ENCODE results near the gene P4HB.
A peak's percentile ranks its signal among the peaks of the same experiment; 100 is the strongest.

Gene P4HB

GRCh38 chr17:81889602-81890001 lies 29.3 kb upstream of the P4HB start:
- Histone ChIP-seq H3K9ac (ENCODE audit: low read length) (no peak overlapping the region), H3K36me3 (ENCODE audit: control insufficient read depth, insufficient read depth, low read length) (peaks cover 13% of the 10 kb centered on the region), H3K4me1 (ENCODE audit: control insufficient read depth, insufficient read depth, low read length) (peaks cover 10% of the 10 kb centered on the region), H3K4me3 (ENCODE audit: low read length) (no peak overlapping the region), H3K9me3 (ENCODE audit: control insufficient read depth, low read length) (no peaks in the 10 kb centered on the region), H3K27me3 (ENCODE audit: control insufficient read depth, insufficient read depth, low read length) (no peaks in the 10 kb centered on the region)

- Histone ChIP-seq H3K4me3 (ENCODE audit: low read length) (no peak overlapping the region), H3K9me3 (ENCODE audit: control insufficient read depth, low read length) (no peaks in the 10 kb centered on the region), H3K27me3 (ENCODE audit: control insufficient read depth, insufficient read depth, low read length) (no peaks in the 10 kb centered on the region), H3K4me1 (ENCODE audit: control insufficient read depth, insufficient read depth, low read length) (peaks cover 10% of the 10 kb centered on the region), H3K9ac (ENCODE audit: low read length) (no peak overlapping the region), H3K36me3 (ENCODE audit: control insufficient read depth, insufficient read depth, low read length) (peaks cover 13% of the 10 kb centered on the region)
These were observed 28.8 kb upstream of the P4HB start for GRCh38 chr17:81888988-81889595.

GRCh38 chr17:81888105-81888987 lies 28.0 kb upstream of the P4HB start:
- H3K36me3 ChIP-seq (ENCODE audit: control insufficient read depth, insufficient read depth, low read length) = peaks cover 13% of the 10 kb centered on the region
- H3K4me1 ChIP-seq (ENCODE audit: control insufficient read depth, insufficient read depth, low read length) = peaks cover 10% of the 10 kb centered on the region
- H3K4me3 ChIP-seq (ENCODE audit: low read length) = no peak overlapping the region
- H3K9me3 ChIP-seq (ENCODE audit: control insufficient read depth, low read length) = no peaks in the 10 kb centered on the region
- H3K27me3 ChIP-seq (ENCODE audit: control insufficient read depth, insufficient read depth, low read length) = no peaks in the 10 kb centered on the region
- H3K9ac ChIP-seq (ENCODE audit: low read length) = no peak overlapping the region

GRCh38 chr17:81885869-81886548 lies 25.7 kb upstream of the P4HB start:
- H3K27me3 ChIP-seq (ENCODE audit: control insufficient read depth, insufficient read depth, low read length) = no peaks in the 10 kb centered on the region
- H3K4me1 ChIP-seq (ENCODE audit: control insufficient read depth, insufficient read depth, low read length) = peaks cover 10% of the 10 kb centered on the region
- no peak overlapping the region for H3K4me3 ChIP-seq (ENCODE audit: low read length)
- no peak overlapping the region for H3K9ac ChIP-seq (ENCODE audit: low read length)
- peaks cover 13% of the 10 kb centered on the region for H3K36me3 ChIP-seq (ENCODE audit: control insufficient read depth, insufficient read depth, low read length)
- no peaks in the 10 kb centered on the region for H3K9me3 ChIP-seq (ENCODE audit: control insufficient read depth, low read length)

- Histone ChIP-seq H3K27me3 (ENCODE audit: control insufficient read depth, insufficient read depth, low read length) (no peaks in the 10 kb centered on the region), H3K36me3 (ENCODE audit: control insufficient read depth, insufficient read depth, low read length) (peaks cover 13% of the 10 kb centered on the region), H3K9ac (ENCODE audit: low read length) (no peak overlapping the region), H3K4me3 (ENCODE audit: low read length) (no peak overlapping the region), H3K4me1 (ENCODE audit: control insufficient read depth, insufficient read depth, low read length) (peaks cover 8% of the 10 kb centered on the region), H3K9me3 (ENCODE audit: control insufficient read depth, low read length) (no peaks in the 10 kb centered on the region)
These were observed 25.1 kb upstream of the P4HB start for GRCh38 chr17:81885454-81885853.

GRCh38 chr17:81884968-81885367 lies 24.6 kb upstream of the P4HB start:
- H3K36me3 ChIP-seq (ENCODE audit: control insufficient read depth, insufficient read depth, low read length) = peaks cover 13% of the 10 kb centered on the region
- H3K4me3 ChIP-seq (ENCODE audit: low read length) = no peak overlapping the region
- no peaks in the 10 kb centered on the region for H3K9me3 ChIP-seq (ENCODE audit: control insufficient read depth, low read length)
- H3K27me3 ChIP-seq (ENCODE audit: control insufficient read depth, insufficient read depth, low read length) = no peaks in the 10 kb centered on the region
- no peak overlapping the region for H3K9ac ChIP-seq (ENCODE audit: low read length)
- peaks cover 3% of the 10 kb centered on the region for H3K4me1 ChIP-seq (ENCODE audit: control insufficient read depth, insufficient read depth, low read length)

GRCh38 chr17:81884520-81884919 lies 24.2 kb upstream of the P4HB start:
- H3K36me3 ChIP-seq (ENCODE audit: control insufficient read depth, insufficient read depth, low read length) = peaks cover 13% of the 10 kb centered on the region
- no peak overlapping the region for H3K4me3 ChIP-seq (ENCODE audit: low read length)
- peaks cover 3% of the 10 kb centered on the region for H3K4me1 ChIP-seq (ENCODE audit: control insufficient read depth, insufficient read depth, low read length)
- H3K9me3 ChIP-seq (ENCODE audit: control insufficient read depth, low read length) = no peaks in the 10 kb centered on the region
- H3K27me3 ChIP-seq (ENCODE audit: control insufficient read depth, insufficient read depth, low read length) = no peaks in the 10 kb centered on the region
- no peak overlapping the region for H3K9ac ChIP-seq (ENCODE audit: low read length)

- Histone ChIP-seq H3K9ac (ENCODE audit: low read length) (no peak overlapping the region), H3K9me3 (ENCODE audit: control insufficient read depth, low read length) (no peaks in the 10 kb centered on the region), H3K36me3 (ENCODE audit: control insufficient read depth, insufficient read depth, low read length) (no peaks in the 10 kb centered on the region), H3K4me1 (ENCODE audit: control insufficient read depth, insufficient read depth, low read length) (peaks cover 7% of the 10 kb centered on the region), H3K27me3 (ENCODE audit: control insufficient read depth, insufficient read depth, low read length) (no peaks in the 10 kb centered on the region), H3K4me3 (ENCODE audit: low read length) (no peak overlapping the region)
These were observed 18.8 kb upstream of the P4HB start for GRCh38 chr17:81879121-81879520.

GRCh38 chr17:81878294-81878693 lies 18.0 kb upstream of the P4HB start:
- no peak overlapping the region for H3K9ac ChIP-seq (ENCODE audit: low read length)
- H3K4me1 ChIP-seq (ENCODE audit: control insufficient read depth, insufficient read depth, low read length) = peaks cover 7% of the 10 kb centered on the region
- H3K27me3 ChIP-seq (ENCODE audit: control insufficient read depth, insufficient read depth, low read length) = no peaks in the 10 kb centered on the region
- no peak overlapping the region for H3K4me3 ChIP-seq (ENCODE audit: low read length)
- H3K9me3 ChIP-seq (ENCODE audit: control insufficient read depth, low read length) = no peaks in the 10 kb centered on the region
- H3K36me3 ChIP-seq (ENCODE audit: control insufficient read depth, insufficient read depth, low read length) = no peaks in the 10 kb centered on the region

GRCh38 chr17:81877569-81877968 lies 17.2 kb upstream of the P4HB start:
- H3K4me3 ChIP-seq (ENCODE audit: low read length) = no peak overlapping the region
- no peaks in the 10 kb centered on the region for H3K9me3 ChIP-seq (ENCODE audit: control insufficient read depth, low read length)
- H3K36me3 ChIP-seq (ENCODE audit: control insufficient read depth, insufficient read depth, low read length) = no peaks in the 10 kb centered on the region
- H3K9ac ChIP-seq (ENCODE audit: low read length) = no peak overlapping the region
- H3K4me1 ChIP-seq (ENCODE audit: control insufficient read depth, insufficient read depth, low read length) = peaks cover 7% of the 10 kb centered on the region
- H3K27me3 ChIP-seq (ENCODE audit: control insufficient read depth, insufficient read depth, low read length) = no peaks in the 10 kb centered on the region

GRCh38 chr17:81871387-81872230 lies 11.3 kb upstream of the P4HB start:
- H3K36me3 ChIP-seq (ENCODE audit: control insufficient read depth, insufficient read depth, low read length) = peaks cover 11% of the 10 kb centered on the region
- H3K4me3 ChIP-seq (ENCODE audit: low read length) = peak overlapping the region; percentile 95
- H3K9ac ChIP-seq (ENCODE audit: low read length) = peak overlapping the region; percentile 86
- peaks cover 42% of the 10 kb centered on the region for H3K4me1 ChIP-seq (ENCODE audit: control insufficient read depth, insufficient read depth, low read length)
- no peaks in the 10 kb centered on the region for H3K27me3 ChIP-seq (ENCODE audit: control insufficient read depth, insufficient read depth, low read length)
- H3K9me3 ChIP-seq (ENCODE audit: control insufficient read depth, low read length) = no peaks in the 10 kb centered on the region

Data from mucosa of stomach (tissue), 1 donor.